ENCODE data around the gene OPALIN.

The OPALIN gene

GRCh38 chr10:96374639-96374984, 15.8 kb upstream of the OPALIN start:
- peak; percentile 12 for DNase-seq (ENCODE audit: low spot score)
- FAIRE-seq: no peak

- DNase-seq (ENCODE audit: low spot score) (no peak), FAIRE-seq (no peak)
These were observed 15.2 kb upstream of the OPALIN start for GRCh38 chr10:96374004-96374403.

- FAIRE-seq (no peak), DNase-seq (ENCODE audit: low spot score) (no peak)
These were observed 12.6 kb upstream of the OPALIN start for GRCh38 chr10:96371356-96371755.

- FAIRE-seq (no peak), DNase-seq (ENCODE audit: low spot score) (peak; percentile 74)
These were observed 11.9 kb upstream of the OPALIN start for GRCh38 chr10:96370584-96371157.

- DNase-seq (ENCODE audit: low spot score): peak; percentile 80
- no peak for FAIRE-seq
These were observed 11.2 kb upstream of the OPALIN start for GRCh38 chr10:96369890-96370583.

- FAIRE-seq (no peak), DNase-seq (ENCODE audit: low spot score) (no peak)
These were observed 10.2 kb upstream of the OPALIN start for GRCh38 chr10:96368971-96369370.

- DNase-seq (ENCODE audit: low spot score) (no peak), FAIRE-seq (no peak)
These were observed 8.7 kb upstream of the OPALIN start for GRCh38 chr10:96367470-96367869.

- FAIRE-seq (no peak), DNase-seq (ENCODE audit: low spot score) (no peak)
These were observed 7.7 kb upstream of the OPALIN start for GRCh38 chr10:96366508-96366907.

- FAIRE-seq: no peak
- no peak for DNase-seq (ENCODE audit: low spot score)
These were observed 6.8 kb upstream of the OPALIN start for GRCh38 chr10:96365571-96365970.

- no peak for DNase-seq (ENCODE audit: low spot score)
- no peak for FAIRE-seq
These were observed 2.0 kb upstream of the OPALIN start for GRCh38 chr10:96360766-96361165.

- no peak for DNase-seq (ENCODE audit: low spot score)
- no peak for FAIRE-seq
These were observed 1.5 kb upstream of the OPALIN start for GRCh38 chr10:96360331-96360730.

- FAIRE-seq (no peak), DNase-seq (ENCODE audit: low spot score) (no peak)
These were observed 814 bp upstream of the OPALIN start for GRCh38 chr10:96359616-96360015.

- FAIRE-seq (no peak), DNase-seq (ENCODE audit: low spot score) (no peak)
These were observed 1.7 kb downstream of the OPALIN start for GRCh38 chr10:96357038-96357620.

GRCh38 chr10:96352582-96352981, 6.2 kb downstream of the OPALIN start:
- DNase-seq (ENCODE audit: low spot score) (no peak), FAIRE-seq (no peak)

GRCh38 chr10:96352027-96352426, 6.8 kb downstream of the OPALIN start:
- no peak for FAIRE-seq
- DNase-seq (ENCODE audit: low spot score): no peak

GRCh38 chr10:96346295-96346694, 12.5 kb downstream of the OPALIN start:
- FAIRE-seq (no peak), DNase-seq (ENCODE audit: low spot score) (no peak)

- DNase-seq (ENCODE audit: low spot score) (no peak), FAIRE-seq (no peak)
These were observed 13.6 kb downstream of the OPALIN start for GRCh38 chr10:96345222-96345621.

- FAIRE-seq (no peak), DNase-seq (ENCODE audit: low spot score) (no peak)
These were observed 14.6 kb downstream of the OPALIN start for GRCh38 chr10:96344178-96344577.

- DNase-seq (ENCODE audit: low spot score) (no peak), FAIRE-seq (no peak)
These were observed 16.4 kb downstream of the OPALIN start for GRCh38 chr10:96342402-96342801.

GRCh38 chr10:96341219-96342182, 17.3 kb downstream of the OPALIN start:
- DNase-seq (ENCODE audit: low spot score) (no peak), FAIRE-seq (no peak)

- FAIRE-seq (no peak), DNase-seq (ENCODE audit: low spot score) (peak; percentile 64)
These were observed 18.6 kb downstream of the OPALIN start for GRCh38 chr10:96339956-96340904.
